ENCODE results near the gene HIP1R.
"Not testable (repeated sequence)": the region's sequence is repeated elsewhere in the genome, so short reads cannot be mapped to it uniquely, and the experiment has no call there.

The HIP1R gene

GRCh38 chr12:122834921-122835749 is at the start of gene HIP1R:
HIP1R (plus strand) TSS chr12:122835457; CDS start chr12:122835551, 94 bp downstream.
- peak in 1 of 2 donors; percentile 38 for DNase-seq

- DNase-seq = no peak
Measured at GRCh38 chr12:122785503-122785902, 49.8 kb upstream of the HIP1R start.

GRCh38 chr12:122788387-122788786 is 46.9 kb upstream of the HIP1R start:
- DNase-seq = no peak

GRCh38 chr12:122789637-122790036 is 45.6 kb upstream of the HIP1R start:
- DNase-seq = no peak

- DNase-seq = no peak
Measured at GRCh38 chr12:122790393-122791075, 44.7 kb upstream of the HIP1R start.

- DNase-seq = peak in 1 of 2 donors; percentile 72
Measured at GRCh38 chr12:122793685-122794106, 41.6 kb upstream of the HIP1R start.

GRCh38 chr12:122795807-122796206 is 39.5 kb upstream of the HIP1R start:
- DNase-seq = no peak

GRCh38 chr12:122799641-122800243 is 35.5 kb upstream of the HIP1R start:
- no peak for DNase-seq

- no peak for DNase-seq
Measured at GRCh38 chr12:122803937-122804336, 31.3 kb upstream of the HIP1R start.

GRCh38 chr12:122804957-122805356 is 30.3 kb upstream of the HIP1R start:
- not testable (repeated sequence) for DNase-seq

- no peak for DNase-seq
Measured at GRCh38 chr12:122807651-122808050, 27.6 kb upstream of the HIP1R start.

GRCh38 chr12:122811777-122812176 is 23.5 kb upstream of the HIP1R start:
- DNase-seq = no peak

- no peak for DNase-seq
Measured at GRCh38 chr12:122813310-122813713, 21.9 kb upstream of the HIP1R start.

- DNase-seq = no peak
Measured at GRCh38 chr12:122819209-122819785, 16.0 kb upstream of the HIP1R start.

GRCh38 chr12:122820138-122820537 is 15.1 kb upstream of the HIP1R start:
- DNase-seq = no peak

GRCh38 chr12:122820838-122821271 is 14.4 kb upstream of the HIP1R start:
- DNase-seq = no peak

- no peak for DNase-seq
Measured at GRCh38 chr12:122823429-122823828, 11.8 kb upstream of the HIP1R start.

- DNase-seq = no peak
Measured at GRCh38 chr12:122825773-122826724, 9.2 kb upstream of the HIP1R start.

GRCh38 chr12:122827258-122827657 is 8.0 kb upstream of the HIP1R start:
- DNase-seq = no peak

GRCh38 chr12:122830517-122831214 is 4.6 kb upstream of the HIP1R start:
- no peak for DNase-seq

Data from hippocampal formation (tissue), 2 donors.